Measurements from ENCODE around the gene CHD5.

- TF ChIP-seq EZH2phosphoT487 (IDR thresholded peaks at IDR 0.05; ENCODE audit: borderline replicate concordance) (no peak), ZFX (IDR thresholded peaks at IDR 0.05) (no peak), POLR2A (IDR thresholded peaks at IDR 0.05; ENCODE audit: borderline replicate concordance, extremely low read depth, insufficient read depth, insufficient read length) (no peak), FOSL1 (IDR thresholded peaks at IDR 0.05; ENCODE audit: low read depth) (no peak), EZH2 (IDR thresholded peaks at IDR 0.05) (no peak), SIN3A (IDR thresholded peaks at IDR 0.05; ENCODE audit: low read depth) (no peak), SP1 (IDR thresholded peaks at IDR 0.05; ENCODE audit: low read depth) (no peak), EGR1 (IDR thresholded peaks at IDR 0.05; ENCODE audit: low read depth) (no peak), POLR2AphosphoS5 (IDR thresholded peaks at IDR 0.05; ENCODE audit: low read depth, low read length) (no peak)
- TF ChIP-seq, protein P1, sequence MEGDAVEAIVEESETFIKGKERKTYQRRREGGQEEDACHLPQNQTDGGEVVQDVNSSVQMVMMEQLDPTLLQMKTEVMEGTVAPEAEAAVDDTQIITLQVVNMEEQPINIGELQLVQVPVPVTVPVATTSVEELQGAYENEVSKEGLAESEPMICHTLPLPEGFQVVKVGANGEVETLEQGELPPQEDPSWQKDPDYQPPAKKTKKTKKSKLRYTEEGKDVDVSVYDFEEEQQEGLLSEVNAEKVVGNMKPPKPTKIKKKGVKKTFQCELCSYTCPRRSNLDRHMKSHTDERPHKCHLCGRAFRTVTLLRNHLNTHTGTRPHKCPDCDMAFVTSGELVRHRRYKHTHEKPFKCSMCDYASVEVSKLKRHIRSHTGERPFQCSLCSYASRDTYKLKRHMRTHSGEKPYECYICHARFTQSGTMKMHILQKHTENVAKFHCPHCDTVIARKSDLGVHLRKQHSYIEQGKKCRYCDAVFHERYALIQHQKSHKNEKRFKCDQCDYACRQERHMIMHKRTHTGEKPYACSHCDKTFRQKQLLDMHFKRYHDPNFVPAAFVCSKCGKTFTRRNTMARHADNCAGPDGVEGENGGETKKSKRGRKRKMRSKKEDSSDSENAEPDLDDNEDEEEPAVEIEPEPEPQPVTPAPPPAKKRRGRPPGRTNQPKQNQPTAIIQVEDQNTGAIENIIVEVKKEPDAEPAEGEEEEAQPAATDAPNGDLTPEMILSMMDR (IDR thresholded peaks at IDR 0.05 in 2 of 3, conservative IDR thresholded peaks at IDR 0.05 in 1 of 3; ENCODE audit: borderline replicate concordance in 1 of 3, insufficient read depth in 1 of 3, low read depth in 2 of 3, low read length in 2 of 3) = no peak
- TF ChIP-seq, protein P2, sequence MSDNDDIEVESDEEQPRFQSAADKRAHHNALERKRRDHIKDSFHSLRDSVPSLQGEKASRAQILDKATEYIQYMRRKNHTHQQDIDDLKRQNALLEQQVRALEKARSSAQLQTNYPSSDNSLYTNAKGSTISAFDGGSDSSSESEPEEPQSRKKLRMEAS (IDR thresholded peaks at IDR 0.05) = no peak
Observed at GRCh38 chr1:6106977-6107376, 73.1 kb downstream of the CHD5 start.
